GM20431 (cell line): ENCODE measurements around the gene TFEB.

Source experiments
- in situ Hi-C: fragments of 300-500 bp; cut with MseI, MboI; formaldehyde crosslinking; loops from one replicate; pipeline ENCODE4 v1.15.0; 2020; ENCODE audit warnings: low sequenced_read_pairs; ENCODE audit not compliant: unreplicated experiment

The TFEB gene

GRCh38 chr6:41696788-41697187, 38.6 kb downstream of the TFEB start:
- in situ Hi-C loops, result no loop called here

GRCh38 chr6:41695825-41696224, 39.6 kb downstream of the TFEB start:
- in situ Hi-C loops, result no loop called here

- in situ Hi-C loops, result no loop called here
Observed at GRCh38 chr6:41694815-41695526, 40.4 kb downstream of the TFEB start.

GRCh38 chr6:41693281-41694240, 41.8 kb downstream of the TFEB start:
- in situ Hi-C loops, result no loop called here

DNA sequence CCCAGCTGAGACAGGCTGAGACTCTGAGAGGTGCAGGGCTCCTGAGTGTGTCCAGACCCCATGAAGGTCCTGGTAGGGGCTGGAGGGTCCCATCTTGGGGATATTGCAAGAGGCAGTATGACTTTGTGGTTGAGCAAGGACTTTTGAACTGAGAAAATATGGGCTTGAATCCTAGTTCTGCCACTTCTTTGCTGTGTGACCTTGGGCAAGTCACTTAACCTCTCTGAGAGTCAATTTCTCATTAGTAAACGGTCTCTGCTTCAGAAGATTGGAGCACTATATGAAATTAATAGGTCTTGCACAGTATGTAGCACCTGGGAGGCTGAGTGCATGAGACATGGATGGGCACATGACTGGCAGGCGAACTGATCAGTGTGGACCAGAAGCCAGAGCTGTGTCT, 42.7 kb downstream of the TFEB start:
- in situ Hi-C loops, result no loop called here

DNA sequence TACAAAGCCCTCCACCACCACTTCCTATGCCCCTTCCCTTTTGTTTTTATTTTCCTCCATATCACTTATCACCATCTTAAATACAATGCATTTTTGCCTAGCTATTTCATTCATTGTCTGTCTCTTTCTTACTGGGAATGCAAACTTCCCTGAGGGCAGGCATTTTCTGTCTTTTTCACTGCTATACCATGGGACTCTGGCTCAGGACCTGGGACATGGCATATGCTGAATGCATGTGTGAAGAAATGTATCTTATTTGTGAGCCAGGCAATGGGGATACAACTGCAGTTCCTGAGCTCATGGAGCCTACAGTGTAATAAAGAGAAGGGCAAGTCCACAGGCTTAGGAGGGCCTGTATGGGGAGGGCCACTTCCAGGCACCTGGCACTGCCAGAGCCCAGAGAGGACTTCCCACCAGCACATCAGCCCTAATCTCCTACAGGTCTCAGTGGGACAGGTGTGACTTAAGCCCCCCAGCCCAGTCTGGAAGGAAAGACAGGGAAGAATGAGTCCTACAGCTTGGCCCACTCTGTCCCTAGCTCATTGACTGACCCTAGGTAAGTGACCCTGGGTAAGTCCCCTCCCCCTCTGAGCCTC, 43.2 kb downstream of the TFEB start:
- in situ Hi-C loops, result no loop called here

DNA sequence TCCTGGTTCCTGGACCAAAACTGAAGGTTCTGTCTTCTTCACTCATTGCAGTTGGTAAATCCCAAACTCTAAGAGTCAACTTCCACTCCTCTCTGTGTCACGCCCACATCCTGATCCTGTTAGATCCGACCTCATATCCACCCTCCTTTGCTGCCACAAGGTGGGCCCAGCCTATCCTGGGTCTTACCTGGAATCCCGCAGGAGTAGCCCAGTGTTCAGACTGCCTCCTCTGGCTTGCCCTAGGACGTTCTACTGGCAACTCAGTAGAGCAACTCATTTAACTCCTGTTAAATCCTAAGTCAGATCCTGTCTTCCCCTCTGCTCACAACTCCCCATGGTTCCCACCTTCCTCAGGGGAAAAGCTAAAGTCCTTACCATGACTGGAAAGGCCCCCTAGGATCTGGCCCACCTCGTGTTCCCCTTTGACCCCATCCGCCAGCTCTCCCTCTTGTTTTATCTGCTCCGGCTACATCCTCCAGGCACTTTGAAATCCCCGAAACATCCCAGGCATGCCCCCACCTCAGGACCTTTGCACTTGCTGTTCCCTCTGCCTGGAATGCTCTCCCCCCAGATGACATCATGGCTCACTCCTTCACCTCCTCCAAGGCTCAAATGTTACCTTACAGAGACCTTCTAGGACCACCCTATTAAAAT, 43.9 kb downstream of the TFEB start:
- in situ Hi-C loops, result no loop called here

GRCh38 chr6:41690541-41691330, 44.7 kb downstream of the TFEB start:
- in situ Hi-C loops, result no loop called here

- in situ Hi-C loops, result no loop called here
Observed at GRCh38 chr6:41689171-41690008, 46.0 kb downstream of the TFEB start.

DNA sequence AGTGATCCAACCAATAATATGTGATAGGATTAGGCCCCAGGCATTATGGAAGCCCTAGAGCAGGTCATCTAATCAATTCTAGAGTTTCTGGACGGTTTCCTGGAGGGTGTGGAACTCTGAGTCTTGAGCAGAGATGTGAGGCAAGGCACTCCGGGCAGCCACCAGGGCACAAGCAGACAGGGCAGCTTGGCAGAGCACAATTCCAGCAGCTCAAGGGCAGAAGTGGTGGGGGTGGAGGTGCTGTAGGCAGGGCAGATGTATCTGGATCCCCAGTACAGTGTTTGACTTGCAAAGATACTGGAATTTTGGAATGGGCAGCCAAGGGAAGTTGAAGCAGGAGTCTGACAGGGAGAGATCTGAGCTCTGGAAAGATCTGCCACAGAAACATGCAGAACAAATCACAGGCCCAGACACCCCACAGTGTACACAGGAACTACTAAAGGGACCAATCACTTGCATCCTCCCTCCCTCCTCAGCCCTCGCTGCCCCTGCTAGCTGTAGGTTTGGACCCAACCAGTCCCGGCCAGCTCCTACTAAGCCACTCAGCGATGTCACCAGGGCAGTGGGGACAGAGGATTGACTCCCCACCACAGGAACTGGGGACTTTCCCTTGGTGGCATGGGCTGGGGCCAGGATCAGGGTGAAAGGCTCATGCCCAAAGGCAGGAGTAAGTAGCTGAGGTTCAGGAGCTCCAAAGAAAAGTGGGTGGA, 47.0 kb downstream of the TFEB start:
- in situ Hi-C loops, result no loop called here

DNA sequence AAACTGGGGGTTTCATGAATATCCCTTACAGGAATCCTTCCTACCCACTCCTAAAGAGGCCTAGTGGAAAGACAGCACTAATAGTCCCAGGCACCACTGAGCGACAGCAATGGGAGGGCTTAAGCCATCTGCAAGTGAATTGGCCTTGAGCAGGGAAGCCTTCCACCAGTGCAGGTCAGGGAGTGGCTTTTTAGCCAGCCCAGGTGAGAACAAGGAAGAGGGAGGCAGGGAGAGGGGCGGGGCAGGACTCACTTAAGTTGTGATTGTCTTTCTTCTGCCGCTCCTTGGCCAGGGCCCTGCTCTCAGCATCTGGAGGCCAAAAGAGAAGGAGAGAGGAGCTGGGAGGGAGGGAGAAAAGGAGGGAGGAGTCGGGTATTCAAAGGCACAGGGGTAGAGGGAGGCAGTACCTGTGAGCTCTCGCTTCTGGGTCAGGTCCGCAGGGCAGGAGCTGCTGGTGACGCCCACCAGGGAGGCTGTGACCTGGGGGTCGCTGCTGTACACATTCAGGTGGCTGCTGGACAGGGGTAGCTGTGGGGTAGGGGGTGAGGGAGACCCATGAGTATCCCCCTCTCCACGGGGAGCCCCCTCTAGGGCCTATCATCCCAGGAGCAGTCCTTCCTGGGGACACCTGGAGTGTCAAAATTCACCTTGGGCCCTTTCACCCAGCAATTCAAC, 47.8 kb downstream of the TFEB start:
- in situ Hi-C loops, result no loop called here

DNA sequence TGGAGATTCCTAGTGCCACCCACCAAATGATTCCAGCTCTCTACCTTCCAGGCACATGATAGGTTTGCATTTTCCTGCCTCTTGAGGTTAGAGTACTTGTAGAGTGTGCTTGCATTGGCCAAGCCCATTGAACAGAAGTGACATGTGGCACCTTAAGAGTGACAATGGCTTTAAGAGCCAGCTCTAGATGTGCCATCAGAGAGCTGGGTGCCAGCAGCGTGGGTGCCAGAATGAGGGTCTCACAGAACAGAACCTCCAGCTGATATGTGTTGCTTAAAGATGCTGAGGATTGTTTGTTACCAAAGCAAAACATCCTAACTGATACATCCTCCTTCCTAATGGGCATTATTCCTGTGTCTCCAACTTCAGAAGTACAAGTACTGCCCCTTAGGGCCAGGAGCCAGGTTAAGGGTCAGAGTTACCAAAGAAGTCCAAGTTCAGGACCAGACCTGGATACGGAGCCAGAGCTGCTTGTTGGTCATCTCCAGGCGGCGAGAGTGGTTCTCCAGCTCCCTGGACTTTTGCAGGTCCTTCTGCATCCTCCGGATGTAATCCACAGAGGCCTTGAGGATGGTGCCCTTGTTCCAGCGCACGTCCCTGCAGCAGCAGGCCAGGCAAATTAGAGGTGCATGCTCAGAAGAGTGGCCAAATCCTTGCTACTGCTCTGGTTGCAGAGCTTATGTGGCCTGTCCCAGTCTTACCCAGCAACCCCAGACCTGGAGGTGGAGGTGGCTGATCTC, 49.6 kb downstream of the TFEB start:
- in situ Hi-C loops, result no loop called here

DNA sequence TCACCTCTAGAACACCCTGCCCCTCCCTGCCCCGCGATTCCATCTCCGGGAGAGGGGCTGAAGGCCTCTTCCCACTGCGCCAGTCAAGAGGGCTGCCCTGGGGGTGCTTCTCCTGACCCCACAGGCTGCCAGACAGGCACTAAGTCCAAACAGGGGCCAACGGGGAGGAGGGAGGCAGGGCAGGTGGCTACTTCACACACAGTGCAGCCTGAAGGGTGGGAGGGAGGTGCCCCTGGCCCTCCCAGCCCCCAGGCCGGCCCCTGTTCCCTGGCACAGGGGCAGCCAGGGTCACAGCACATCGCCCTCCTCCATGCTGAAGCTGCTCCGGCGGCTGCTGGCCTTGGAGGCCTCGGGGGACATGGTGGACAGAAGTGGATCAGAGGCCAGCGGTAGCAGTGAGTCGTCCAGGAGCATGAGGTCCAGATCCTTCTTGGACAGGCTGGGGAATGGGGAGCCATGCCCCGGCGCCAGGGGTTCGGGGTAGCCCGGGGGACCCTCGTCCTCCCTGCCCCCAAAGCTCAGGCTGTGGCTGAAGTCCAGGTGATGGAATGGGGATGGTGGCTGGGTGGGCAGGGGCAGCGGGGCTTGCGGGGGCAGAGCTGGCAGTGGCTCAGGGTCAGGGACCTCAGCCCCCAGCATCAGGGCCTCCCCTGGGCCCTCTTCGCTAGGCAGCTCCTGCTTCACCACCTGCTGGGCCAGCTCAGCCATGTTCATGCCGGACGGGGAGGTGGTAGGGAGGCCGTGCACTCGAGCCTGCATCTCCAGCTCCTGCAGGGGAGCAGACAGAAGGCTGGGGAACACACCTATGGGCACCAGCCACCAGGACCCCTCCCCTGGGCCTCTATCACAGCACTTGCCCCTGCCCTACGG, 50.9 kb downstream of the TFEB start:
- in situ Hi-C loops, result no loop called here

DNA sequence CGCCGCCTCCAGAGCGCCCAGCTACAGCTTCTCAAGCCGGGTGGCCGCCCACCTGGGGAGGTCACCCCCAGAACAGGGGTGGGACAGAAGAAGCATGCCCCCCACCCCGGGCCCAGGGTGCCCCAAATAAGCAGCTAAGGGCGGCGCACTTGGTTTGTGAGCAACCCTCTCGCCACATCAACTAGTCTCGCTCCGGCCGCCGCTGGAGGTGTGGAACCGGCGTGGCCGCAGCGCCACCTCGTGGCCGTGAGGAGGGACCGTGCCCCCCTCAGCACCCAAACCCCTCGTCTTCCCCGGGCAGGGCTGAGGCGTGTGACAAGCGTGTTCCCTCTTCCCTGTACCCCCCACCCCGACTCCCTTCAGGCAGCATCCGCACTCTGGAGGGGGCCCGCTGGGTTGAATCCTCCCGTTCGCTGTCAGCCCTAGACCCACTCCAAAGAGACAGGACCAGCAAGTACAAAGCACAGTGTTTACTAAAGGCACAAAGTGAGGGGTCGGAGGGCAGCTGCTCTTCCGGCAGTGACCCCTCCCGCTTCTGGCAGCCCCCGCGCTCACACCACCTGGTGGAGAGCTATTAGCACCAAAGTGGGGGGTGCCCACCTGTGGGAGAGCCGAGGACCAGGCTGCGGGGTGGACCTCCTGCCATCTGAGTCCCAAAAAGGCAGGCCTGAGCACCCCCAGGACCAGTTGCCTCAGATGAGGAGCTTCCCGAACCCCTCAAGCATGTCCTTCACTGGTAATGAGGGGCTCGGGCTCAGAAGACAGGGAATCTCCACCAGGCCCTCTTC, 51.7 kb downstream of the TFEB start:
- in situ Hi-C loops, result no loop called here

DNA sequence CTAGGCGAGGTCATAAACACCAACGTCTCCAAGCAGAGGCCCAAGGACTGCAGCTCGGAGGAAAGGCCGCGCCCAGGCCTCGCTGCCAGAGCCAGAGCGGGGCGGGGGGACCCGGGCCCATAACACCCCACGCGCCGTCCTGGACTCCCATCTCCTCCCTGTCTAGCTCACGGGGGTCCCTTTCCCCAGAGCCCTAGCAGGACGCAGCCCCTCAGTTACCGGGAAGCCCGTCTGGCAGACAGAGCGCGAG, 52.2 kb downstream of the TFEB start:
- in situ Hi-C loops, result no loop called here
